ENCODE results near the gene SPOP.

SPOP gene

GRCh38 chr17:49610883-49611584 is 66.9 kb downstream of the SPOP start:
- DNase-seq (ENCODE audit: low spot score): no peak
- no peak for TF ChIP-seq CTCF (IDR thresholded peaks at IDR 0.05; ENCODE audit: extremely low read depth, missing control alignments)

- DNase-seq (ENCODE audit: low spot score): no peak
- TF ChIP-seq CTCF (IDR thresholded peaks at IDR 0.05; ENCODE audit: extremely low read depth, missing control alignments): no peak
Measured at GRCh38 chr17:49604314-49604869, 73.5 kb downstream of the SPOP start.

GRCh38 chr17:49603720-49604119 is 74.2 kb downstream of the SPOP start:
- no peak for DNase-seq (ENCODE audit: low spot score)
- TF ChIP-seq CTCF (IDR thresholded peaks at IDR 0.05; ENCODE audit: extremely low read depth, missing control alignments): no peak

GRCh38 chr17:49603238-49603637 is 74.7 kb downstream of the SPOP start:
- DNase-seq (ENCODE audit: low spot score): no peak
- TF ChIP-seq CTCF (IDR thresholded peaks at IDR 0.05; ENCODE audit: extremely low read depth, missing control alignments): no peak

GRCh38 chr17:49602783-49603182 is 75.1 kb downstream of the SPOP start:
- no peak for DNase-seq (ENCODE audit: low spot score)
- TF ChIP-seq CTCF (IDR thresholded peaks at IDR 0.05; ENCODE audit: extremely low read depth, missing control alignments): no peak

- TF ChIP-seq CTCF (IDR thresholded peaks at IDR 0.05; ENCODE audit: extremely low read depth, missing control alignments): no peak
- no peak for DNase-seq (ENCODE audit: low spot score)
Measured at GRCh38 chr17:49600949-49601348, 76.9 kb downstream of the SPOP start.

- no peak for DNase-seq (ENCODE audit: low spot score)
- TF ChIP-seq CTCF (IDR thresholded peaks at IDR 0.05; ENCODE audit: extremely low read depth, missing control alignments): no peak
Measured at GRCh38 chr17:49598918-49599317, 79.0 kb downstream of the SPOP start.
